ENCODE results near the gene OSBPL7. TPM values are rescaled to one million over a fixed set of nuclear protein-coding genes. Genes with fewer than 3 reads are reported as not detected.
A peak's percentile ranks its signal among the peaks of the same experiment; 100 is the strongest.

Gene OSBPL7
- total and polyA plus RNA-seq, 2 of the 13 experiments (the other 11 are each of a cell fraction or from before 2014, with no cell fraction given): 4.7 to 6.6 TPM

DNA sequence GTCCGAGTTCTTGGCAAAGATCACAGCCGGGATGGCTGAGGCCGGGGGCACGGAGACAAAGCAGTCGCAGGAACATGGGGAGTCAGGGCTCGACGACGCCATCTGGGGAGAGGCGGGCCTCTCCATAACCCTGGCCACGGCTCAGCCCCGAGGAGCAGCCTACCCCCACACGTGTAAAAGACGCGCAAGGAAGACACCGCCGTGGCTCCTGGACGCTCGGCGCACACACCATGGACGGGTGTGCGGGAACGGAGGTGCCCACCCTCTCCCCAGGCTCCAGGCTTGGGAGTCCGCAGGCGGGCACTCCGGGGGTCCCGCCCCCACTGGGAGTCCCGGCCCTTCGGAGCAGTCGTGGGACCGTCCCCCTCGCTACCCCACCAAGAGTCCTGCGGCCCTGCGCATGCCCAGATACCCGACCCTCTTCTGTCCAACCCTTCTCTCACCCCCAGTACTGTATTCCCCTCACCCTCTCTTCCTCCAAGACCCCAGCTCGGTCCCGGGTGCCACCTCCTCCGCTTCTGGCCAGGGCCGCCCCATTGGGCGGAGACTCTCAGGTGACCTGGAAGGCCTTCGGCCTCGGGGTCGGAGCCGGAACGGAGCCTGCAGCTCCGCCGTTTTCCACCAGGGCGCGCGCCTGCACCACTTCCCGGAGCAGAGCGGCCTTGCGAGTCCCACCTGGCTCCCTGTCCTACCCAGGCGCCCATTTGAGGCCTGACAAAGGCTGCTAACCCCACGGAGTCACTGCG is 19.3 kb upstream of the OSBPL7 start, which contains the start of gene SCRN2 (continued):
- TF ChIP-seq ZNF484 (CRISPR knock-in tag; IDR thresholded peaks at IDR 0.05; ENCODE audit: borderline replicate concordance, low read depth) (0 out of 2 replicates have a peak, but pooled peaks have one; percentile 48), YEATS2 (CRISPR knock-in tag; IDR thresholded peaks at IDR 0.05; ENCODE audit: borderline replicate concordance) (peak; percentile 76; the same call in 1 of the 2 replicates), NBN (conservative IDR thresholded peaks at IDR 0.05) (no peak), MIER3 (CRISPR knock-in tag; IDR thresholded peaks at IDR 0.05; ENCODE audit: borderline replicate concordance) (0 out of 2 replicates have a peak, but pooled peaks have one; percentile 13), HOXA9 (CRISPR knock-in tag; IDR thresholded peaks at IDR 0.05; ENCODE audit: borderline replicate concordance) (0 out of 2 replicates have a peak, but pooled peaks have one; percentile 66), ZNF841 (CRISPR knock-in tag; IDR thresholded peaks at IDR 0.05; ENCODE audit: borderline replicate concordance) (no peak), NFE2 (CRISPR knock-in tag; IDR thresholded peaks at IDR 0.05) (no peak), ZNF557 (CRISPR knock-in tag; IDR thresholded peaks at IDR 0.05) (no peak), KLF6 (CRISPR knock-in tag; IDR thresholded peaks at IDR 0.05) (peak; percentile 33; the same call in 1 of the 2 replicates), ZSCAN25 (CRISPR knock-in tag; IDR thresholded peaks at IDR 0.05) (peak; percentile 68; the same call in 1 of the 2 replicates), ZNF530 (CRISPR knock-in tag; IDR thresholded peaks at IDR 0.05; ENCODE audit: low read depth) (no peak), RELA (CRISPR knock-in tag; IDR thresholded peaks at IDR 0.05) (0 out of 2 replicates have a peak, but pooled peaks have one; percentile 56)
- TF ChIP-seq, protein P1, sequence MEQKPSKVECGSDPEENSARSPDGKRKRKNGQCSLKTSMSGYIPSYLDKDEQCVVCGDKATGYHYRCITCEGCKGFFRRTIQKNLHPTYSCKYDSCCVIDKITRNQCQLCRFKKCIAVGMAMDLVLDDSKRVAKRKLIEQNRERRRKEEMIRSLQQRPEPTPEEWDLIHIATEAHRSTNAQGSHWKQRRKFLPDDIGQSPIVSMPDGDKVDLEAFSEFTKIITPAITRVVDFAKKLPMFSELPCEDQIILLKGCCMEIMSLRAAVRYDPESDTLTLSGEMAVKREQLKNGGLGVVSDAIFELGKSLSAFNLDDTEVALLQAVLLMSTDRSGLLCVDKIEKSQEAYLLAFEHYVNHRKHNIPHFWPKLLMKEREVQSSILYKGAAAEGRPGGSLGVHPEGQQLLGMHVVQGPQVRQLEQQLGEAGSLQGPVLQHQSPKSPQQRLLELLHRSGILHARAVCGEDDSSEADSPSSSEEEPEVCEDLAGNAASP (CRISPR knock-in tag; IDR thresholded peaks at IDR 0.05; ENCODE audit: borderline replicate concordance): no peak; the same call in 1 of the 2 replicates
- TF ChIP-seq, protein P2, sequence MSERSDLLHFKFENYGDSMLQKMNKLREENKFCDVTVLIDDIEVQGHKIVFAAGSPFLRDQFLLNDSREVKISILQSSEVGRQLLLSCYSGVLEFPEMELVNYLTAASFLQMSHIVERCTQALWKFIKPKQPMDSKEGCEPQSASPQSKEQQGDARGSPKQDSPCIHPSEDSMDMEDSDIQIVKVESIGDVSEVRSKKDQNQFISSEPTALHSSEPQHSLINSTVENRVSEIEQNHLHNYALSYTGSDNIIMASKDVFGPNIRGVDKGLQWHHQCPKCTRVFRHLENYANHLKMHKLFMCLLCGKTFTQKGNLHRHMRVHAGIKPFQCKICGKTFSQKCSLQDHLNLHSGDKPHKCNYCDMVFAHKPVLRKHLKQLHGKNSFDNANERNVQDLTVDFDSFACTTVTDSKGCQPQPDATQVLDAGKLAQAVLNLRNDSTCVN (CRISPR knock-in tag; IDR thresholded peaks at IDR 0.05; ENCODE audit: borderline replicate concordance): peak; percentile 84
- TF ChIP-seq, protein P3, sequence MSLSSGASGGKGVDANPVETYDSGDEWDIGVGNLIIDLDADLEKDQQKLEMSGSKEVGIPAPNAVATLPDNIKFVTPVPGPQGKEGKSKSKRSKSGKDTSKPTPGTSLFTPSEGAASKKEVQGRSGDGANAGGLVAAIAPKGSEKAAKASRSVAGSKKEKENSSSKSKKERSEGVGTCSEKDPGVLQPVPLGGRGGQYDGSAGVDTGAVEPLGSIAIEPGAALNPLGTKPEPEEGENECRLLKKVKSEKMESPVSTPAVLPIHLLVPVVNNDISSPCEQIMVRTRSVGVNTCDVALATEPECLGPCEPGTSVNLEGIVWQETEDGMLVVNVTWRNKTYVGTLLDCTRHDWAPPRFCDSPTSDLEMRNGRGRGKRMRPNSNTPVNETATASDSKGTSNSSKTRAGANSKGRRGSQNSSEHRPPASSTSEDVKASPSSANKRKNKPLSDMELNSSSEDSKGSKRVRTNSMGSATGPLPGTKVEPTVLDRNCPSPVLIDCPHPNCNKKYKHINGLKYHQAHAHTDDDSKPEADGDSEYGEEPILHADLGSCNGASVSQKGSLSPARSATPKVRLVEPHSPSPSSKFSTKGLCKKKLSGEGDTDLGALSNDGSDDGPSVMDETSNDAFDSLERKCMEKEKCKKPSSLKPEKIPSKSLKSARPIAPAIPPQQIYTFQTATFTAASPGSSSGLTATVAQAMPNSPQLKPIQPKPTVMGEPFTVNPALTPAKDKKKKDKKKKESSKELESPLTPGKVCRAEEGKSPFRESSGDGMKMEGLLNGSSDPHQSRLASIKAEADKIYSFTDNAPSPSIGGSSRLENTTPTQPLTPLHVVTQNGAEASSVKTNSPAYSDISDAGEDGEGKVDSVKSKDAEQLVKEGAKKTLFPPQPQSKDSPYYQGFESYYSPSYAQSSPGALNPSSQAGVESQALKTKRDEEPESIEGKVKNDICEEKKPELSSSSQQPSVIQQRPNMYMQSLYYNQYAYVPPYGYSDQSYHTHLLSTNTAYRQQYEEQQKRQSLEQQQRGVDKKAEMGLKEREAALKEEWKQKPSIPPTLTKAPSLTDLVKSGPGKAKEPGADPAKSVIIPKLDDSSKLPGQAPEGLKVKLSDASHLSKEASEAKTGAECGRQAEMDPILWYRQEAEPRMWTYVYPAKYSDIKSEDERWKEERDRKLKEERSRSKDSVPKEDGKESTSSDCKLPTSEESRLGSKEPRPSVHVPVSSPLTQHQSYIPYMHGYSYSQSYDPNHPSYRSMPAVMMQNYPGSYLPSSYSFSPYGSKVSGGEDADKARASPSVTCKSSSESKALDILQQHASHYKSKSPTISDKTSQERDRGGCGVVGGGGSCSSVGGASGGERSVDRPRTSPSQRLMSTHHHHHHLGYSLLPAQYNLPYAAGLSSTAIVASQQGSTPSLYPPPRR (CRISPR knock-in tag; IDR thresholded peaks at IDR 0.05; ENCODE audit: borderline replicate concordance): no peak; the same call in 1 of the 2 replicates
- TF ChIP-seq, protein P4, sequence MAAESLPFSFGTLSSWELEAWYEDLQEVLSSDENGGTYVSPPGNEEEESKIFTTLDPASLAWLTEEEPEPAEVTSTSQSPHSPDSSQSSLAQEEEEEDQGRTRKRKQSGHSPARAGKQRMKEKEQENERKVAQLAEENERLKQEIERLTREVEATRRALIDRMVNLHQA (CRISPR knock-in tag; IDR thresholded peaks at IDR 0.05): no peak; the same call in 1 of the 2 replicates
- TF ChIP-seq, protein P5, sequence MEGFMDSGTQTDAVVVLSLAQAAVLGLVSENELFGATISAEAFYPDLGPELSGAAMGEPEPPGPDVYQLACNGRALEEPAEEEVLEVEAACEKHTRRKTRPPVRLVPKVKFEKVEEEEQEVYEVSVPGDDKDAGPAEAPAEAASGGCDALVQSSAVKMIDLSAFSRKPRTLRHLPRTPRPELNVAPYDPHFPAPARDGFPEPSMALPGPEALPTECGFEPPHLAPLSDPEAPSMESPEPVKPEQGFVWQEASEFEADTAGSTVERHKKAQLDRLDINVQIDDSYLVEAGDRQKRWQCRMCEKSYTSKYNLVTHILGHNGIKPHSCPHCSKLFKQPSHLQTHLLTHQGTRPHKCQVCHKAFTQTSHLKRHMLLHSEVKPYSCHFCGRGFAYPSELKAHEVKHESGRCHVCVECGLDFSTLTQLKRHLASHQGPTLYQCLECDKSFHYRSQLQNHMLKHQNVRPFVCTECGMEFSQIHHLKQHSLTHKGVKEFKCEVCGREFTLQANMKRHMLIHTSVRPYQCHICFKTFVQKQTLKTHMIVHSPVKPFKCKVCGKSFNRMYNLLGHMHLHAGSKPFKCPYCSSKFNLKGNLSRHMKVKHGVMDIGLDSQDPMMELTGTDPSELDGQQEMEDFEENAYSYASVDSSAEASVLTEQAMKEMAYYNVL (CRISPR knock-in tag; IDR thresholded peaks at IDR 0.05; ENCODE audit: borderline replicate concordance): peak; percentile 91; the same call in 1 of the 2 replicates

Measured in HepG2 (cell line).